DOHH2 (cell line): ENCODE measurements around the gene CAMTA1.

Experiments used
- EZH2phosphoT487 ChIP-seq: fragments of 200-600 bp; sonication (generic); IDR thresholded peaks from 2 replicates; pipeline ENCODE4 v1.6.1; 2017; ENCODE audit warnings: borderline replicate concordance, mild to moderate bottlenecking, antibody characterized with exemption, low read length, moderate library complexity, mixed read lengths
- TF ChIP-seq, protein P1 (sequence below): fragments of 200-600 bp; sonication (generic); IDR thresholded peaks from one replicate; pipeline ENCODE4 v1.5.1; 2014; ENCODE audit warnings: antibody characterized with exemption, mild to moderate bottlenecking, low read depth, low read length; ENCODE audit not compliant: poor library complexity, severe bottlenecking

DNA sequence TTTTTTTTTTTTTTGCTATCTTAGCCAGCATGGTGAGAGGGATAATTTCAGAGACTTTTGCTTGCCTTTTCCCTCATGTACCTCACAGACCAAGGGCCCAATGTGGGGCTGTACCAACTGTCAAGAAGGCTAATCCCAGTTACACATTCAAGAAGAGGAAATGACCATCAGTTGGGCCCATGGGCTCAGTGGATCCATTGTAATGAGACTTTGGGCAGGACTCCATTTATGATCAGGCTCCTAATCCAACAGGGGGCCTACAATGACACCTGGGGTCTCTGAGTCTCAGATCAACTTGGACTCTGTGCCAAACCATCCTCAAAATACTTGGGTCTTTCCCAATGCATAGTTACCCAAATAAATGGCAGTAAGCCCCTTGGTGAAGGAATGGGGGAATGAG lies 535.4 kb downstream of the CAMTA1 start:
- TF ChIP-seq, protein P1, sequence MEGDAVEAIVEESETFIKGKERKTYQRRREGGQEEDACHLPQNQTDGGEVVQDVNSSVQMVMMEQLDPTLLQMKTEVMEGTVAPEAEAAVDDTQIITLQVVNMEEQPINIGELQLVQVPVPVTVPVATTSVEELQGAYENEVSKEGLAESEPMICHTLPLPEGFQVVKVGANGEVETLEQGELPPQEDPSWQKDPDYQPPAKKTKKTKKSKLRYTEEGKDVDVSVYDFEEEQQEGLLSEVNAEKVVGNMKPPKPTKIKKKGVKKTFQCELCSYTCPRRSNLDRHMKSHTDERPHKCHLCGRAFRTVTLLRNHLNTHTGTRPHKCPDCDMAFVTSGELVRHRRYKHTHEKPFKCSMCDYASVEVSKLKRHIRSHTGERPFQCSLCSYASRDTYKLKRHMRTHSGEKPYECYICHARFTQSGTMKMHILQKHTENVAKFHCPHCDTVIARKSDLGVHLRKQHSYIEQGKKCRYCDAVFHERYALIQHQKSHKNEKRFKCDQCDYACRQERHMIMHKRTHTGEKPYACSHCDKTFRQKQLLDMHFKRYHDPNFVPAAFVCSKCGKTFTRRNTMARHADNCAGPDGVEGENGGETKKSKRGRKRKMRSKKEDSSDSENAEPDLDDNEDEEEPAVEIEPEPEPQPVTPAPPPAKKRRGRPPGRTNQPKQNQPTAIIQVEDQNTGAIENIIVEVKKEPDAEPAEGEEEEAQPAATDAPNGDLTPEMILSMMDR = no peak
- no peak for TF ChIP-seq EZH2phosphoT487
